Activated naive CD8-positive, alpha-beta T cell (primary cell): ENCODE results near the gene RABEP1.
"Not testable (repeated sequence)": the region's sequence is repeated elsewhere in the genome, so short reads cannot be mapped to it uniquely, and the experiment has no call there.

Source experiments
- H3K27ac Mint-ChIP-seq: one replicate; pipeline ENCODE4 v1.8.0; 2021; ENCODE audit warnings: mixed read lengths
- H3K27me3 Mint-ChIP-seq: one replicate; pipeline ENCODE4 v1.8.0; 2021; ENCODE audit warnings: mixed read lengths
- H3K36me3 Mint-ChIP-seq: one replicate; pipeline ENCODE4 v1.8.0; 2021; ENCODE audit warnings: mixed read lengths
- H3K4me1 Mint-ChIP-seq: one replicate; pipeline ENCODE4 v1.8.0; 2021; ENCODE audit warnings: low read depth, mixed read lengths
- H3K4me3 Mint-ChIP-seq: one replicate; pipeline ENCODE4 v1.8.0; 2021; ENCODE audit warnings: mild to moderate bottlenecking, mixed read lengths
- H3K9me3 Mint-ChIP-seq: one replicate; pipeline ENCODE4 v1.8.0; 2021; ENCODE audit warnings: low read depth, mixed read lengths

The RABEP1 gene

GRCh38 chr17:5281814-5282641, at the start of gene RABEP1:
Gene RABEP1, plus strand, starts transcription at chr17:5282284. Its CDS starts 203 bp downstream, at chr17:5282487.
- Mint-ChIP-seq H3K27me3 (no peaks in the 10 kb centered on the region), H3K27ac (peak within 1 kb of the TSS; percentile 94), H3K4me3 (peak within 1 kb of the TSS; percentile 86), H3K9me3 (no peaks in the 10 kb centered on the region), H3K36me3 (no peaks in the 10 kb centered on the region), H3K4me1 (peaks cover 35% of the 10 kb centered on the region)

- not testable (repeated sequence) for H3K27me3 Mint-ChIP-seq, H3K36me3 Mint-ChIP-seq, H3K4me3 Mint-ChIP-seq, H3K27ac Mint-ChIP-seq, H3K9me3 Mint-ChIP-seq
- H3K4me1 Mint-ChIP-seq, result peaks cover 31% of the 10 kb centered on the region
Measured at GRCh38 chr17:5233492-5233891, 48.6 kb upstream of the RABEP1 start.

GRCh38 chr17:5234645-5235576, 47.2 kb upstream of the RABEP1 start, which contains the start of gene SCIMP:
Gene SCIMP, minus strand, starts transcription at chr17:5234860. Its CDS starts 105 bp downstream, at chr17:5234755.
- H3K4me1 Mint-ChIP-seq, result peaks cover 25% of the 10 kb centered on the region
- no peak within 1 kb of the TSS for H3K27ac Mint-ChIP-seq
- no peaks in the 10 kb centered on the region for H3K27me3 Mint-ChIP-seq
- H3K9me3 Mint-ChIP-seq, result peaks cover 3% of the 10 kb centered on the region
- no peak within 1 kb of the TSS for H3K4me3 Mint-ChIP-seq
- peaks cover 2% of the 10 kb centered on the region for H3K36me3 Mint-ChIP-seq

GRCh38 chr17:5236938-5237540, 45.0 kb upstream of the RABEP1 start:
- Mint-ChIP-seq H3K27ac (peak overlapping the region; percentile 83), H3K27me3 (no peaks in the 10 kb centered on the region), H3K36me3 (no peaks in the 10 kb centered on the region), H3K9me3 (peaks cover 3% of the 10 kb centered on the region), H3K4me3 (peak overlapping the region; percentile 8), H3K4me1 (peaks cover 27% of the 10 kb centered on the region)

- no peak overlapping the region for H3K4me3 Mint-ChIP-seq
- peaks cover 3% of the 10 kb centered on the region for H3K9me3 Mint-ChIP-seq
- H3K27me3 Mint-ChIP-seq, result no peaks in the 10 kb centered on the region
- H3K36me3 Mint-ChIP-seq, result no peaks in the 10 kb centered on the region
- H3K4me1 Mint-ChIP-seq, result peaks cover 33% of the 10 kb centered on the region
- no peak overlapping the region for H3K27ac Mint-ChIP-seq
Measured at GRCh38 chr17:5237541-5238016, 44.5 kb upstream of the RABEP1 start.

- Mint-ChIP-seq H3K27me3 (no peaks in the 10 kb centered on the region), H3K4me3 (no peak overlapping the region), H3K27ac (no peak overlapping the region), H3K36me3 (no peaks in the 10 kb centered on the region), H3K9me3 (peaks cover 3% of the 10 kb centered on the region), H3K4me1 (peaks cover 40% of the 10 kb centered on the region)
Measured at GRCh38 chr17:5238333-5238732, 43.8 kb upstream of the RABEP1 start.

- H3K27ac Mint-ChIP-seq, H3K9me3 Mint-ChIP-seq, H3K4me3 Mint-ChIP-seq, H3K36me3 Mint-ChIP-seq, H3K27me3 Mint-ChIP-seq: not testable (repeated sequence)
- peaks cover 44% of the 10 kb centered on the region for H3K4me1 Mint-ChIP-seq
Measured at GRCh38 chr17:5239769-5240168, 42.3 kb upstream of the RABEP1 start.

GRCh38 chr17:5241861-5242671, 40.0 kb upstream of the RABEP1 start:
- peak overlapping the region; percentile 92 for H3K27ac Mint-ChIP-seq
- peaks cover 1% of the 10 kb centered on the region for H3K9me3 Mint-ChIP-seq
- no peaks in the 10 kb centered on the region for H3K27me3 Mint-ChIP-seq
- H3K36me3 Mint-ChIP-seq, result no peaks in the 10 kb centered on the region
- H3K4me3 Mint-ChIP-seq, result peak overlapping the region; percentile 73
- peaks cover 40% of the 10 kb centered on the region for H3K4me1 Mint-ChIP-seq

GRCh38 chr17:5247621-5248020, 34.5 kb upstream of the RABEP1 start:
- no peaks in the 10 kb centered on the region for H3K36me3 Mint-ChIP-seq
- H3K9me3 Mint-ChIP-seq, result no peaks in the 10 kb centered on the region
- no peaks in the 10 kb centered on the region for H3K27me3 Mint-ChIP-seq
- no peak overlapping the region for H3K27ac Mint-ChIP-seq
- no peak overlapping the region for H3K4me3 Mint-ChIP-seq
- H3K4me1 Mint-ChIP-seq, result peaks cover 19% of the 10 kb centered on the region

- H3K27me3 Mint-ChIP-seq, result no peaks in the 10 kb centered on the region
- no peaks in the 10 kb centered on the region for H3K36me3 Mint-ChIP-seq
- H3K9me3 Mint-ChIP-seq, result no peaks in the 10 kb centered on the region
- no peak overlapping the region for H3K4me3 Mint-ChIP-seq
- peaks cover 8% of the 10 kb centered on the region for H3K4me1 Mint-ChIP-seq
- no peak overlapping the region for H3K27ac Mint-ChIP-seq
Measured at GRCh38 chr17:5248821-5249479, 33.1 kb upstream of the RABEP1 start.

GRCh38 chr17:5249615-5250014, 32.5 kb upstream of the RABEP1 start:
- H3K36me3 Mint-ChIP-seq, result no peaks in the 10 kb centered on the region
- H3K4me3 Mint-ChIP-seq, result no peak overlapping the region
- no peaks in the 10 kb centered on the region for H3K9me3 Mint-ChIP-seq
- no peak overlapping the region for H3K27ac Mint-ChIP-seq
- no peaks in the 10 kb centered on the region for H3K27me3 Mint-ChIP-seq
- peaks cover 8% of the 10 kb centered on the region for H3K4me1 Mint-ChIP-seq

- Mint-ChIP-seq H3K9me3 (no peaks in the 10 kb centered on the region), H3K4me3 (no peak overlapping the region), H3K27ac (no peak overlapping the region), H3K27me3 (no peaks in the 10 kb centered on the region), H3K36me3 (no peaks in the 10 kb centered on the region), H3K4me1 (peaks cover 16% of the 10 kb centered on the region)
Measured at GRCh38 chr17:5254414-5254813, 27.7 kb upstream of the RABEP1 start.

- no peaks in the 10 kb centered on the region for H3K36me3 Mint-ChIP-seq
- H3K9me3 Mint-ChIP-seq, result no peaks in the 10 kb centered on the region
- H3K27ac Mint-ChIP-seq, result no peak overlapping the region
- no peak overlapping the region for H3K4me3 Mint-ChIP-seq
- peaks cover 13% of the 10 kb centered on the region for H3K4me1 Mint-ChIP-seq
- no peaks in the 10 kb centered on the region for H3K27me3 Mint-ChIP-seq
Measured at GRCh38 chr17:5254903-5255521, 27.1 kb upstream of the RABEP1 start.
